COLO668 (cell line): Measurements from ENCODE around the gene OBI1.

Source experiments
- DNase-seq: peaks from one replicate; lab custom pipeline; 2025; ENCODE audit not compliant: unreplicated experiment; lab: John Stamatoyannopoulos, UW

The OBI1 gene

GRCh38 chr13:78593129-78593528 is 65.8 kb downstream of the OBI1 start:
- DNase-seq: no peak

- DNase-seq: no peak
Measured at GRCh38 chr13:78592584-78592983, 66.4 kb downstream of the OBI1 start.

GRCh38 chr13:78589206-78589605 is 69.7 kb downstream of the OBI1 start:
- DNase-seq: no peak

GRCh38 chr13:78587395-78587794 is 71.6 kb downstream of the OBI1 start:
- DNase-seq: no peak

GRCh38 chr13:78586706-78587105 is 72.2 kb downstream of the OBI1 start:
- no peak for DNase-seq

GRCh38 chr13:78576261-78576660 is 82.7 kb downstream of the OBI1 start:
- DNase-seq: no peak

GRCh38 chr13:78572459-78572858 is 86.5 kb downstream of the OBI1 start:
- no peak for DNase-seq

GRCh38 chr13:78569029-78569428 is 89.9 kb downstream of the OBI1 start:
- DNase-seq: no peak

GRCh38 chr13:78566631-78567030 is 92.3 kb downstream of the OBI1 start:
- no peak for DNase-seq
